HG03354 (cell line): Measurements from ENCODE around the gene KRT16.
"Not testable (repeated sequence)": the region's sequence is repeated elsewhere in the genome, so short reads cannot be mapped to it uniquely, and the experiment has no call there.

Experiments
- ATAC-seq: cut with Tn5 transposase; IDR thresholded peaks from one replicate; pipeline ENCODE4 v1.9.1; 2021; ENCODE audit warnings: mild to moderate bottlenecking; ENCODE audit not compliant: unreplicated experiment, poor library complexity, severe bottlenecking

KRT16 gene

DNA sequence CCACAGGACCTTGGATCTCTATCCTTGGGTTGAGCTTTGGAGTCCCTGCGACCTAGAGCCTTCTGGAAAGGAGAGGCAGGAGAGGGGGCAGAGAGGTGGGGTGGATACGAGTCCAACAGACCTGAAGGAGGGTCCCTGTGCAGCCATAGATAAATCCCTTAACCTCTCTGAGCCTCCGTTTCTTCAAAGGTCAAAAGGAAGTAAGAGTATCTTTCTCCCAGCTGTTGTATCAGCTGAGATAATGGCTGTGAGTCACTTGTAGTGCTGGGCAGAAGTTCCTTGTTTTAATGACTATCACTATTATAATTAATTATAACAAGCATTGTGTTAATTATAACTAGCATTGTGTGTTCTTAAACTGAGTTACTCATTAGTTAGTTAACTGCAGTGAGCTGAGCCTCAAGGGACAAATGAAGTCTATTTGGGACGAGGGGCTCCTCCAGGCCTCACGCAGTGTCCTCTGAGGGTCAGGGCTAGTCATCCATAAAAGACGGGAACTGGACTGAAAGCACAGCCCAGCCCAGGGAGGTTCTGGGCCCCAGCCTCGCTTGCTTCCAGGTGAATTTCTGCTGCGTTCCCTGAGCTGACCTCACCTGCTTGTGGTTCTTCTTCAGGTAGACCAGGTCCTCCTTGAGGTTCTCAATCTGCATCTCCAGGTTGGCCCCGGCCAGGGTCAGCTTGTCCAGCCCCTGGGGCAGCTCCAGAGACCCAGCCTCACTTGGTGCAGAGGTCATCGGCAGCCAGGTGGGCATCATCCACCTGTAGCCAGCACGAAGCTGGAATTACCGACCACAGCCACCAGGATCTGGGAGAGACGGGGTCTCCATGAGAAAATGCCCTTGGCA is 17.5 kb upstream of the KRT16 start:
- ATAC-seq, result no peak

DNA sequence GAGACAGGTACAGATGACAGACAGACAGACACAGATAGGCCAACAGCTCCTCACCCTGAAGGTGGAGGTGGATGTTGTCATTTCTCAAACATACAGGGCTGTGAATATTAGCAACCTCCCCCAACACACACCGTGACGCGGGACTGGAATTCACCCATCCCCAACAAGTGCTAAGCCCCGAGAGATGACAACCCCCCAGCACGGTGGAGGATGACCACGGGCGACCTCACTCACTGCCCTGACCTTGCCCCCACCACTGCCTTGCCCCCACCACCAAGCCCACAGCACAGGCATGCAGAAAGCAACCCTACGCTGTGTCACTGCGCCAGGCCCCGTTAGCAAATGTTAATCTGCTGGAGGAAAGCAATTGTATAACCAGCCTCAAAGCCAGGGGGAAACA is 16.7 kb upstream of the KRT16 start:
- no peak for ATAC-seq

DNA sequence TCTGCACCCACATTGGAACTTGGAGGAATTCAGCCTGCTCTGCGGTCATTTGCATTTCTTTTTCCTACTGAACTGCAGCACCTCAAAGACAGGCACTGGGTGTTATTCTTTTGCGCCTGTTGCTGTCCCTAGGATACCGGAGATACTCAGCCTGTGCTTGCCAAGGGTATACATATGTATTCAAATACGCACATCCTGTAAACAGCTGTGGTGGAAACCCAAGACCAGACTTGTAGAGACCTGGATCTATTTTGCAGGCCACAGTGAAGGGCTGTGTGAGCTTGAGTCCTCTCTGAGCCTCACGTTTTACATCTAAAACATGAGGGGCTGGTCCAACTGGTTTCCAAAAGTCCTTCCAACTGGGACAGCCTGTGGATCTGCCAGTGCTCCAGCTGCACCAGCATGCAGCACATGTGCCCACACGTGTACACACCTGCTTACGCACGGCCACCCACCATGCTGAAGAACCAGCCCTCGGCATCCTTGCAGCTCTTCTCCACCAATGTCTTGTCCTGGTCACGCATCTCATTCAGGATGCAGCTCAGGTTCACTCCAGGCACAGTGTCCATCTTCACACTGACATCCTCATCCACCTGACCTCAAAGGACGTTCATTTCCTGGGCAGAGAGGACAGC is 16.2 kb upstream of the KRT16 start:
- not testable (repeated sequence) for ATAC-seq

DNA sequence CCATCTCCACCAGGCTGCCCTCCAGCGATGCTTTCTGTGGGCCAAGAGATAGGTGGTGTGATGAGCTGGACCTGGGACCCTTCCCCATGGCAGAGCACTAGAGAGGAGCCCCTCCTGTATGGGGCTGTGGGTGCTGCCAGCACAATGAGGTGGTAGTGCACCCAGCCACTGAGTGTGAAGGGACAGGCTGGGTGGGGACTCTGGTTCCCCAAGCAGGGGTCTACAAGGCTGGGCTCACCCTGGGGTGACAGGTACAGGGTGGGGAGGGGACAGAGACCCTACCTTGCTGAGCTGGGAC is 15.5 kb upstream of the KRT16 start:
- not testable (repeated sequence) for ATAC-seq

DNA sequence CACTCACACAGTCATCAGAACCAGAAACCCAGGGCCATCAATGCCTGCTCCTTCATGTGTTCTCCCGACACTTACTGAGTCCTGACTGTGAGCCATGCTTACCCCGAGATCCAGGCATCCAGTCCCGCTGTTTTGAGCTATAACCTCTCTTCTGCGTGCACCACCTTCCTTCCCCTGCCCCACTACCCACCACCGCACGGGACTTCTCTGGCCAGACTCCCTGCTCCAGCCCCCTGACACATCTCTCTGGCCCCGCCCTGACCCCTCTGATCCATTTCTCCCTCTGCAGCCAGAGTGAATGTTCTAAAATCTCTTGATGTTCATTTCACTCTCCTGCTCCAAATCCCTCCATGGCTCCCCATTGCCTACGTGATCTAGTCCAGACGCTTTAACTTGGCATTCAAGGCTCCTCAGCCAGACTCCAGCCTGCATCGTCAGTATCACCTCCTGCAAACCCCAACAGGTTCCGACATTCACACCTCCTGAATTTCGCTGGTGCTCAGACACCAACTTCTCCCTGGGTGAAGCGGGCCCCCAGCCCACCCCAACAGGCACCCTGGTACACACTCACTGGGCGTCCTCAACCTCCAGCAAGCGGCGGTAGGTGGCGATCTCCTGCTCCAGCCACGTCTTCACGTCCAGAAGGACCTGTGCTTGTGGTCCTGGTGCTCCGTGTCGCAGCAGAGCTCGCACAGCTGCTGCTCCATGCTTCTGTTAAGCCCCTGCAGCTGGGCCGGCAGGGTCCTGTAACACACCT is 14.9 kb upstream of the KRT16 start:
- ATAC-seq, result no peak

DNA sequence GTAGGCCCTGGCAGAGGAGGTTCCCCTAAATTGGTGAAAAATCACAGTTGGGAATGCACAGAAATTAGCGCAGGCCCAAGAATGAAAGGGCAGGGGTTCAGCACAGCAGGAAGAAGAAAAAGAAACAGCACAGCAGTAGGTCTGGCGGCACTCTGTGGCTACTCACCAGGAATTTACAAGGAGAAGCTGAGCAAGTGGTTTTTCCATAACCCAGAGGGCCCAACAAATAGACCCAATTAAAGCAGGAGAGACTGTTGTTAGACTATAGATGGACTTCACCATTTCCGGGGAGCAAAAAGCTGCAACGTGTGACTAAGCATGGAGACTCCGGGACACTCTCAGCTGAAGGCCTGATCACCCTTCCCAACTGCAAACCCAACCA is 14.3 kb upstream of the KRT16 start:
- ATAC-seq, result not testable (repeated sequence)

DNA sequence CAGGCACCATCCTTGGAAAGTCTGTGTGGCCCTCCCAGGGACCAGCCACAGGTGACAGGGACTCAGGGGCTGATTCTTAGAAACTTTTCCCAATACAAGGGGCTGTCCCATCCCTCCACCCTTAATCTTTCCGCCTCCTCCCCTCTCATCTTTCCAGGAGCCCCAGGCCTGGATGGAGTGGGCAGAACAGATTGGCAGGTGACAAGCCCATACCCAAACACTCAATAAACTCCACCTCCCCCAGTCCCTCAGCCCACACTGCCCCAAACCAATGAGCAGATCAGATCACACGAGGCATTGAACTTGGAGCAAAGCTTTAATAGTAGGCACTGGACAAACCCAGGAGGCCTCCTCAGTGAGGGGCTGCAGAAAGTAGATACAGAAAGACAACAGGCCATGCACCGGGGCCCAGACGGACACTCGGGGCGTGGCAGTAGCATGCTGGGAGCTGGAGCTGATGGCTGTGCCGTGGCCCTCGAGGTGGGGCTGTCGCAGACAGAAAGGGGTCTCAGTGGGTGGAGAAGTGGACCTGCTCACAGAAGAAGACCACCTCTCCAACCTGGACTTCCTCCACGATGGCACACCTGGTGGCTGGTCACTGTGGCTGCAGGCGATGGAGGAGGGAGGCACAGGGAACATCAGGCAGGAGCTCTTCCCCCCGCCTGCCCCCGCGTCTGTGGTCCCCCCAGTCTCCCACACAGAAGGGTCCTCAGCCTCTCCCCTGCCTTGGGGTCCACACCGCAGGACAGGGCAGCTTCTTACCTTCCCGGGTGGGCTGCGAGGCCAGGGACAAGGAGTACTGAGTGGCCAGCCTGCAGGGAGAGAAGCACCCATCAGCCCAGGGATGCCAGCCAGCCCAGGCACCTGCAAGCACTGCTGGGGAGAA is 13.7 kb upstream of the KRT16 start:
- ATAC-seq, result not testable (repeated sequence)

DNA sequence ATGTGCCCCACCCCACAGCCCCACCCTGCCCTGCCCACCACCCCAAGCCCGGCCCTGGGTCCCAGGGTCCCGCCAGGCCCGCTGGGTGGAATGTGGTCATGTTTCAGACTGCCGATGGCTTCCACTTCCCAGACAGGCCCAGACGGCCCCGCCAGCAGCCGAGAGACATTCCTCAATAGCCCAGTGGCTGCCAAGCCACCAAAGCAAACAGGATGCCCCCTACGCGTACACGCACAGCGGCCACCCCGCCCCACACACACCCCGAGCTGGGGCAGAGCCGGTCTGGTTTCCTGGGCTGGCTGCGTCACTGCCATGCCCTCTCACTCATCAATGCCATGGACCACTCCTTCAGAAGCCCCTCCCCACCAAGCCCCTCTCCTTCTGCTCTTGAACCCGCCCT is 13.0 kb upstream of the KRT16 start:
- no peak for ATAC-seq

DNA sequence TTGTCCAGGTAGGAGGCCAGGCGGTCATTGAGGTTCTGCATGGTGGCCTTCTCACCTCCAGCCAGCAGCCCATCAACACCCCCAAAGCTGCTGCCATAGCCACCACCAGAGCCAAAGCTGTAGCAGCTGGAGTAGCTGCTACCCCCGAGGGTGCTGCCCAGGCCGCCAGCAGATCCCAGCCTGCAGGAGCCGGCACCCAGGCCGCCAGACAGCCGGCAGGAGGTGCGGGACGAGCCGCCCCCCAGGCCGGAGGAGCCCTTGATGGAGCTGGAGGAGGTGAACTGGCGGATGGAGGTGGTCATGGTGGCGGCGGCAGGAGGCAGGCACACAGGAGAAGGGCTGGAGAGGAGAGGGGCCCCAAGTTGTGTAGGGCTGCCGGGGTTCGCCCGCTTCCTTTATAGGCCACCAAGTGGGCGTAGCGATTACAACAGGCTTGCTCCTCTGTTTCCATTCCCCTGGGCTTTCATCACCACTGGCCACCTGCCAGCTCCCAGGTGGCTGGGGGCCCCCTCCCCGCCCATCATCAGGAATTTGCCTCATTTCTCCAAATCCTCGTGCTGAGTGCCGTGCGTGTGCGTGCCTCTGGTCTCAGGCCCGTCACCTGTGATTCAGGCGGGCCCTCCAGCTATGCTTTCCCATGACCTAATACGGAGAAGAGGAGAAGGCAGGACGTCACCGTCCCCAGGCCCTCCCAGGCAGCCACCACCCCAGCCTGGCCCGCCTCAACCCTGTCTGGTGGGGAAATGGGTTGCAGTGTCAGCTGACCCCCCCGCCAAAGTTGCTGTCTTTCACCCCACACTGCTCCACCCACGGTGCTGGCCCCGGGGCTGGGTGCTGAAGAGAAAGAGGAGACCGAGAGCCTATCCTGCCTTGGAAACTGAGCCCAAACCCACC is 11.9 kb upstream of the KRT16 start, which contains the start of gene KRT17:
TSS of gene KRT17 (minus strand) at position 368 of the 894 bp plus-strand sequence. CDS start at position 302, 66 bp downstream.
- ATAC-seq, result no peak

DNA sequence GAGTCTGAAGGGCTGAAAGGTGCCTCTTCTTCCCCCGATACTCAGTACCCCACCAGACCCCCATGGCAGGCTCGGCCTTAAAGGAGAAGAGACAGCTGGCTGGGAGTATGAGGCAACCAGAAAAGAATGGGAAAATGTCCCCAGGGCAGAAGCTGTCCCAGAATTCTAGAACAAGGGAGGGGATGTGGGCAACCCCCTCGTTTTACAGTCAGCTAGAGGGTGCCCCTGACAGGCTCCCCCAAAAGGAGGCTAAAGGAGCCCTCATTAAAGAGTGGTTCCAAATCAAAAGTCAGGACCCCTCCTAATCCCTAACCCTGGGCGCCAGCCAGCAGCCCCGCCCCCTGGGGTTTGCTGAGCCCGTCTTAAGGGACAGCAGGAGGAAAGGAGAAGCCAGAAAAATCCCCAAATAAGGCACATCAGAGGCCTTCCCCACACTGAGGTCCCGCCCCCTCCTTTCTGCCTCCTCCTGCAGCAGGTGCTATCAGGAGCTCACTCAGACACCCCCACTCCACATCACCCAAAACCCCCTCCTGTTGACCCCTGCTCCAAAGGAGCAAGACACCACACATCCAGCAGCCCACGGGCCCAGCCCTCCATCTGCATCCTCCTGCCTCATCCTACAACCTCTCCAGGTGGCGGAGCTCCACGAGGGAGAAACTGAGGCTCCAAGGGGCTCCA is 10.8 kb upstream of the KRT16 start:
- ATAC-seq, result not testable (repeated sequence)

DNA sequence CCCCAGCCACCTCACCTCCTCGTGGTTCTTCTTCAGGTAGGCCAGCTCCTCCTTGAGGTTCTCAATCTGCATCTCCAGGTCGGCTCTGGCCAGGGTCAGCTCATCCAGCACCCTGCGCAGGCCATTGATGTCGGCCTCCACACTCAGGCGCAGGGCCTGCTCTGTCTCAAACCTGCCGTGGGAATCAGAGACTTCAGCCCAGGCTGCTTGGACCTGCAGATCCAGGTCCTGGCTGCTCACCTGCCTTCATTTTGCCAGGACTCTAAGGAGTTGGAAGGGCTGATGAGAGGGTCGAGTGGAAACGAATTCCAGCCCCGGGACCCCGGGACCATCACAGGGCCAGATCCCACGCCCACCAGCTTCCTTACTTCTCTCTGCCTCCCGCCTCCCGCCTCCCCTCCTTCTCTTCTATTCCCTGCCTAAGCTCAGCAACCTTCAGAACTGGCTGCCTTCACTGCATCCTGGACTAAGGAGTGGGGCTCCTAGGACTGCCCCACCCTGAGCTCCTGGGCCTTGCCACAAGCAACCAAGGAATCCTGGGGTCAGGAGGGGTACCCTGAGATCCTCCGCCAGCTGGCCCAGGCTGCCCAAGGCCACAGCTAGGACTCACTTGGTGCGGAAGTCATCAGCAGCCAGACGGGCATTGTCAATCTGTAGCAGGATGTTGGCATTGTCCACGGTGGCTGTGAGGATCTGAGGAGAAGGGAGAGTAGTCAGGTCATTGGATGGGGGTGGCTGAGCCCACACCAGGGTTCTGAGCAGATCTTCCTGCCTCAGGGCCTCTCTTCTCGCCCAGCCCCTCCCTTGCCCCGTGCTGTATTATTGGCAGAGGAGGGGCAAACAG is 10.0 kb upstream of the KRT16 start:
- not testable (repeated sequence) for ATAC-seq

DNA sequence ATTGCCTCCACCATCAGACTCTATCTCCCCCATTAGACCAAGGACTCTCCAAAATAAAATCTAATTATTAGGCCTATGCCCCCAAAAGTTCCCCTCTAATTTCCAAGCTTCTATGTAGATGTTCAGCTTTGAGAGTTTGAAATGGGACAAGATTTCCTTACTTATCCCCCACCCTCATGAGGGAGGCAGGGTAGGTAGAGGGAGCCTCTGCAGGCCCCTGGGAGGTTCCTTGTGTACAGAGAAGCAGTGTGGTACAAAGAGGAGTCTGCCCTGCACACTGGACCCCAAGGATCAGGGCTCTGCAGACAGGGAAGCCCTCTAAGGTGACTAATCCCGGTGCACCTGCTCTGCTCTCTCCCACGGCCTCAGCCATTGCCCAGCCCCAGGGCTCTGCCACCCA is 9.3 kb upstream of the KRT16 start:
- no peak for ATAC-seq

DNA sequence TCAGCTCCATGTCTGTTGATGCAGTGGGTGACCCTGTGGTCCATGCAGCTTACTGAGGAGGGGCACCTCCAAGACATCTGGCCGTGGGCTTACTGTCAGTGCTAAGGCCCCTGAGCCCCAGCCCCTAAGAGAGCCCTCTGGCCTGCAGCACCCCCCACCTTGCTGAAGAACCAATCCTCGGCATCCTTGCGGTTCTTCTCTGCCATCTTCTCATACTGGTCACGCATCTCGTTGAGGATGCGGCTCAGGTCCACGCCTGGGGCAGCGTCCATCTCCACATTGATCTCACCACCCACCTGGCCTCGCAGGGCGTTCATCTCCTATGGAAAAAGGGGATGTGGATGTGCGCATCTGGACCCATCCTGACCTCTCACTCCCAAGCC is 8.9 kb upstream of the KRT16 start:
- not testable (repeated sequence) for ATAC-seq

DNA sequence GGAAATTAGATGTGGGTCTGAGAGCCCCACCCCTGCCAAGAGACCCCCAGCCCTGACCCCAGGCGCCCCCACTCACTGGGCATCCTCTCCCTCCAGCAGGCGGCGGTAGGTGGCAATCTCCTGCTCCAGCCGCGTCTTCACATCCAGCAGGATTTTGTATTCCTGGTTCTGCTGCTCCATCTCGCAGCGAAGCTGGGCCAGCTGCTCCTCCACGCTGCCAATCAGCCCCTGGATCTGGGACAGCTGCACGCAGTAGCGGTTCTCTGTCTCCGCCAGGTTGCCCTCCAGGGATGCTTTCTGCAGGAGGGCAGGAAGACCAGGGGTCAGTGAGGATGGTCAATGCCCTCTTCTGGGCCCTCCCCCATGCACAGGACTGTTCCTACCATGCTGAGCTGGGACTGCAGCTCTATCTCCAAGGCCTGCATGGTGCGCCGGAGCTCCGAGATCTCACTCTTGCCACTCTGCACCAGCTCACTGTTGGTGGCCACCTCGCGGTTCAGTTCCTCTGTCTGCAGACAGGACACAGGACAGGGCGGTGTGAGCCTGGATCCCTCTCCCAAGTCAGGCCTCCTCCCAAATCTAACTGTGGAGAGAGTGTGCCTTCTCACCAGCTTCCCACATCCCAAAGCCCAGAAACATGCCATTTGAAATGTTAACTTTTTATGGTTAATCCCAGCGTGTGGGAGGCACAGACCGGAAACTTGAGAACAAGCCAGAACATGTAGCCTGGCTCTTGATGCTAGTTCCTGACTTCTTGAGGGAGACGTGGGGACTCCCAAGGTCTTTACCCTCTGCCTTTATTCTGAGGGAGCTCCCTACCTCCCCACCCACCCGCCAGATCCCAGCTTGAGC is 8.2 kb upstream of the KRT16 start:
- ATAC-seq, result no peak

DNA sequence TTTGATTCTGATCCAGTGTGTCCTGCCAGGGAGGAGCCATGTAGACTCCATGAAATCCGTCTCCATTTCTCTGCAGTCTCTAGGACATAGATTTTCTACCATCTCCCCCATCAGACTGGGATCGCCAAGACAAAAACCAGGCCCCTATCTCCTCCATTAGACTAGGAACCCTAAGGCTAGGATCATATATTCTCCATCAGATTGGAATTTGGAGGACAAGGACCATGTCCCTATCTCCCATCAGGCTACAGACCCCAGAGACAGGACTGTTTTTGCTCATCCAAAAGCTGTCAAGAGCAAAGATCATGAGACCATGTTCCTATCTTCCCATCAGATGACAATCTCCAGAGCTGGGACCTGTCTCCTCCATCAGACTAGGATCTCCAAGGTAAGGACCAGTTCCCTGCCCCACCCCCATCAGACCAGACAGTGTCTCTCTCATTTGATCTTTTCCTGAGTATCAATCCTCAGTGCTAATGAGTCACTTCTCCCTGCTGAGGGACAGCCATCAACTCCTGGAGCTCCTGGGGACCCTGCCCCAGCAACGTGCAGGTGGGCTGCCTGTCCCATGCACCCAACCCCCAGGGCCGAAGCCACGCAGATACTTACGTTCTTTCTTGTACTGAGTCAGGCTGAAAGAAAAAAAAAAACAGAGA is 7.5 kb upstream of the KRT16 start:
- not testable (repeated sequence) for ATAC-seq
